ENCODE measurements around the gene RET. TPM values are rescaled to one million over a fixed set of nuclear protein-coding genes. Genes with fewer than 3 reads are reported as not detected.

Gene RET
- total RNA-seq, 1 donor from 2014 or later: 1.0 TPM

GRCh38 chr10:43078175-43078985 is 1.5 kb downstream of the RET start:
- DNase-seq (no peak), ATAC-seq (no peak)
- Histone ChIP-seq H3K27me3 (peaks cover 57% of the 10 kb centered on the region), H3K4me3 (no peak overlapping the region), H3K36me3 (no peaks in the 10 kb centered on the region), H3K4me1 (peaks cover 4% of the 10 kb centered on the region), H3K27ac (no peak overlapping the region), H3K9me3 (no peaks in the 10 kb centered on the region)
- intact Hi-C loops (cut with DNase I): no loop called here
- TF ChIP-seq CTCF (IDR thresholded peaks at IDR 0.05): no peak

DNA sequence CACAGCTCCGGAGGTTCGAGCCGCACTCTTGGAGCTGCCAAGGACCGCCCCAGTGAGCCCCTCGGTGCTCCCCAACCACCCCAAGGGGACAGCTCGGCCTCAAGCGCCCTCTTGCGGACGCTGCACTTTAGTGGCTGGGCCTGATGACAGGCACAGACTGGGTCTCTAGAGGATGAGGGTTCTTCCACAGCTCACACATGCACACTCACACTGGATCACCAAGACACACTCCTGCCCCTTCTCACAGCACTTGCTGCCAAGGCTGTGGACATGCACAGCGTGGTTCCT is 2.1 kb downstream of the RET start:
- no peaks in the 10 kb centered on the region for H3K36me3 ChIP-seq
- no peak overlapping the region for H3K4me3 ChIP-seq
- H3K4me1 ChIP-seq: peaks cover 4% of the 10 kb centered on the region
- intact Hi-C loops (cut with DNase I): no loop called here
- no peak for DNase-seq
- ATAC-seq: peak; percentile 25
- no peaks in the 10 kb centered on the region for H3K9me3 ChIP-seq
- H3K27me3 ChIP-seq: peaks cover 54% of the 10 kb centered on the region
- no peak overlapping the region for H3K27ac ChIP-seq
- peak; percentile 36 for TF ChIP-seq CTCF (IDR thresholded peaks at IDR 0.05)

- no peak overlapping the region for H3K27ac ChIP-seq
- no peak for TF ChIP-seq CTCF (IDR thresholded peaks at IDR 0.05)
- H3K27me3 ChIP-seq: peaks cover 48% of the 10 kb centered on the region
- H3K4me3 ChIP-seq: no peak overlapping the region
- H3K9me3 ChIP-seq: no peaks in the 10 kb centered on the region
- ATAC-seq: no peak
- no peak for DNase-seq
- peaks cover 4% of the 10 kb centered on the region for H3K4me1 ChIP-seq
- no peaks in the 10 kb centered on the region for H3K36me3 ChIP-seq
- intact Hi-C loops (cut with DNase I): no loop called here
These were observed 3.0 kb downstream of the RET start for GRCh38 chr10:43079856-43080255.

- TF ChIP-seq CTCF (IDR thresholded peaks at IDR 0.05): no peak
- no peak for DNase-seq
- Histone ChIP-seq H3K27ac (no peak overlapping the region), H3K4me3 (no peak overlapping the region), H3K27me3 (peaks cover 30% of the 10 kb centered on the region), H3K9me3 (no peaks in the 10 kb centered on the region), H3K4me1 (peaks cover 4% of the 10 kb centered on the region), H3K36me3 (no peaks in the 10 kb centered on the region)
- ATAC-seq: no peak
- intact Hi-C loops (cut with DNase I): no loop called here
These were observed 5.2 kb downstream of the RET start for GRCh38 chr10:43082087-43082486.

DNA sequence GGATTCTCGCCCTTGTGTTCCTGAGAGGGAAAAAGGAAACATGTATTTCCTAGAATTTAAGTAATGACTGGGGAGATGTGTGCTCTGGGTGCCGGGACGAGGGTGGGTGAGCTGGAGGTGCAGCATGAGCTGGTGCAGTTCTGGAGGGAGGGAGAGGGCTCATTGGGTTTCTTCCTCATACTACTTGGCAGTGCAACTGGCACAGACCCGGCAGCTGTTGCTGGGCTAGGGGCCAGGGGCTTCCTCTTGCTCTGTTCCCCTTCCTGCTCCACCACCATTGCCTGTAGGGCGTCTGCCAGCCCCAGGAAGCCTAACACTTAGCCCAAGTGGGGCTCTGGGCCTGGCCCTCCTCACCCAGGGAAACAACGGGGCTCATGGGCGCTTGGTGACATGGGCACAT is 5.9 kb downstream of the RET start:
- Histone ChIP-seq H3K9me3 (no peaks in the 10 kb centered on the region), H3K4me1 (peaks cover 2% of the 10 kb centered on the region), H3K27ac (no peak overlapping the region), H3K27me3 (peaks cover 26% of the 10 kb centered on the region), H3K4me3 (no peak overlapping the region), H3K36me3 (no peaks in the 10 kb centered on the region)
- ATAC-seq (no peak), DNase-seq (no peak)
- intact Hi-C loops (cut with DNase I): no loop called here
- TF ChIP-seq CTCF (IDR thresholded peaks at IDR 0.05): no peak

DNA sequence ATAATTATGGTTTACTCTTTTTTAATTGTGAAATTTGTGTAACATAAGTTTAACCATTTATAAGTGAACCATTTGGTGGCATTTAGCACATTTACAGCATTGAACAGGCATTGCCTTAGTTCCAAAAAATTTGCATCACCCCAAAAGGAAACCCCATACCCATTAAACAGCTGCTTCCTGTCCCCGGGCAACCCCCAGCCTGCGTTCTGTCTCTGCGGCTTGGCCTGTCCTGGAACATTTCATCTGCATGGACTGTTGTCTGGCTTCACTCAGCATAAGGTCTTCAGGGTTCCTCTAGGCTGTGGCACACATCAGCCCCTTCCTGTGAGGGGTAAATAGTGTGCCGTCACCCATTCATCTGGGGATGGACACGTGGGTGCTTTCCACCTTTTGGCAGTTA is 6.9 kb downstream of the RET start:
- no peak overlapping the region for H3K27ac ChIP-seq
- H3K4me3 ChIP-seq: no peak overlapping the region
- no peaks in the 10 kb centered on the region for H3K36me3 ChIP-seq
- ATAC-seq (no peak), DNase-seq (no peak)
- TF ChIP-seq CTCF (IDR thresholded peaks at IDR 0.05): no peak
- H3K9me3 ChIP-seq: no peaks in the 10 kb centered on the region
- no peaks in the 10 kb centered on the region for H3K4me1 ChIP-seq
- H3K27me3 ChIP-seq: peaks cover 20% of the 10 kb centered on the region
- intact Hi-C loops (cut with DNase I): no loop called here

Data from upper lobe of right lung (tissue), 1 donor.